Transverse colon (tissue), 3 donors: ENCODE results near the gene TYRO3.

Source experiments
- POLR2A ChIP-seq: fragments of 450-650 bp; IDR thresholded peaks from one replicate; pipeline ENCODE4 v1.6.1; 2016; ENCODE audit warnings: antibody characterized with exemption, mild to moderate bottlenecking, moderate library complexity
- TF ChIP-seq, protein P1 (sequence below), 5 experiments: fragments of 200-600 bp in 3 of 5; fragments of 450-650 bp in 2 of 5; sonication (generic) in 3 of 5; IDR thresholded peaks; 1 replicate in 2 of 5; 2 replicates in 3 of 5; pipeline ENCODE4 v1.5.1; 2016 to 2017; ENCODE audit warnings: antibody characterized with exemption in 5 of 5, inconsistent platforms in 3 of 5, mild to moderate bottlenecking in 2 of 5, moderate library complexity in 1 of 5

DNA sequence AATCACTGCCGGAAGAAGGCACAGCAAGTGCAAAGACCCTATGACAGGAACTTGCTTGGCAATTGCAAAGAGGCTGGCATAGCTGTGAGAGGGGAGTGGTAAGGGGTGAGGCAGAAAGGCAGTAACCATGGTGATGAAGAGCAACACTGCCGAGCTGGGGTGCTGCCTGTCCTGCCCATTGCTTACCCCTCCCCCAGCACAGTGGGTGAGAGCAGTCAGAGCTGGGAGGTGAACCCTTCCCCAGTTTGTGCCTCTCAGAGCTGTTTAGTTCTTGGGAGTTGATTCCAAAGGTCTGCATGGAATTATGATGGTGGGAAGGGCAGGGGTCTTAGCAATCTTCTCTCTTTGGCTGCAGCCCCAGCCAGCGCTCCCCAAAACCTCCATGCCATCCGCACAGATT lies 8.8 kb downstream of the TYRO3 start:
- TF ChIP-seq, protein P1, sequence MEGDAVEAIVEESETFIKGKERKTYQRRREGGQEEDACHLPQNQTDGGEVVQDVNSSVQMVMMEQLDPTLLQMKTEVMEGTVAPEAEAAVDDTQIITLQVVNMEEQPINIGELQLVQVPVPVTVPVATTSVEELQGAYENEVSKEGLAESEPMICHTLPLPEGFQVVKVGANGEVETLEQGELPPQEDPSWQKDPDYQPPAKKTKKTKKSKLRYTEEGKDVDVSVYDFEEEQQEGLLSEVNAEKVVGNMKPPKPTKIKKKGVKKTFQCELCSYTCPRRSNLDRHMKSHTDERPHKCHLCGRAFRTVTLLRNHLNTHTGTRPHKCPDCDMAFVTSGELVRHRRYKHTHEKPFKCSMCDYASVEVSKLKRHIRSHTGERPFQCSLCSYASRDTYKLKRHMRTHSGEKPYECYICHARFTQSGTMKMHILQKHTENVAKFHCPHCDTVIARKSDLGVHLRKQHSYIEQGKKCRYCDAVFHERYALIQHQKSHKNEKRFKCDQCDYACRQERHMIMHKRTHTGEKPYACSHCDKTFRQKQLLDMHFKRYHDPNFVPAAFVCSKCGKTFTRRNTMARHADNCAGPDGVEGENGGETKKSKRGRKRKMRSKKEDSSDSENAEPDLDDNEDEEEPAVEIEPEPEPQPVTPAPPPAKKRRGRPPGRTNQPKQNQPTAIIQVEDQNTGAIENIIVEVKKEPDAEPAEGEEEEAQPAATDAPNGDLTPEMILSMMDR (IDR thresholded peaks at IDR 0.05), result no peak
- TF ChIP-seq POLR2A, result no peak
